ENCODE data around the gene SEBOX.

GRCh38 chr17:28385037-28385400 is 20.0 kb upstream of the SEBOX start:
- TF ChIP-seq E2F6 (IDR thresholded peaks at IDR 0.05; ENCODE audit: borderline replicate concordance, low read depth), result no peak
- TF ChIP-seq CTCF (IDR thresholded peaks at IDR 0.05), result no peak
- TF ChIP-seq POLR2A (IDR thresholded peaks at IDR 0.05; ENCODE audit: low read length), result no peak
- TF ChIP-seq HES2 (IDR thresholded peaks at IDR 0.05), result no peak
- TF ChIP-seq CHD2 (IDR thresholded peaks at IDR 0.05; ENCODE audit: low read length, partially characterized antibody), result no peak
- no peak for TF ChIP-seq ELK1 (IDR thresholded peaks at IDR 0.05; ENCODE audit: low read depth, low read length)
- TF ChIP-seq PBX3 (IDR thresholded peaks at IDR 0.05), result no peak

Data from A549 (cell line).